KMS-11 (cell line): Measurements from ENCODE around the gene NCK2.

Experiments used
- H2AFZ ChIP-seq: fragments of 200-600 bp; sonication (generic); 2 replicates; pipeline ENCODE4 v1.6.1; 2016; ENCODE audit warnings: antibody characterized with exemption, mixed run types, low read depth
- H3K27ac ChIP-seq: fragments of 200-600 bp; sonication (generic); 2 replicates; pipeline ENCODE4 v1.6.1; 2016; ENCODE audit warnings: mild to moderate bottlenecking, mixed run types
- H3K27me3 ChIP-seq: fragments of 200-600 bp; sonication (generic); 2 replicates; pipeline ENCODE4 v1.6.1; 2017; ENCODE audit warnings: mild to moderate bottlenecking, low read depth, mixed run types, moderate library complexity; ENCODE audit not compliant: insufficient read depth
- H3K36me3 ChIP-seq: fragments of 200-600 bp; sonication (generic); 2 replicates; pipeline ENCODE4 v1.6.1; 2017; ENCODE audit warnings: mild to moderate bottlenecking, mixed run types; ENCODE audit not compliant: insufficient read depth
- H3K4me1 ChIP-seq: fragments of 200-600 bp; sonication (generic); 2 replicates; pipeline ENCODE4 v1.6.1; 2016; ENCODE audit warnings: mild to moderate bottlenecking, low read depth, mixed run types; ENCODE audit not compliant: poor library complexity, severe bottlenecking
- H3K4me2 ChIP-seq: fragments of 200-600 bp; sonication (generic); 2 replicates; pipeline ENCODE4 v1.7.0; 2016; ENCODE audit warnings: mild to moderate bottlenecking, mixed run types
- H3K4me3 ChIP-seq: fragments of 200-600 bp; sonication (generic); IDR thresholded peaks from 2 replicates; pipeline ENCODE4 v1.6.1; 2017; ENCODE audit warnings: low read depth, low read length, mixed read lengths; ENCODE audit not compliant: insufficient read depth
- H3K79me2 ChIP-seq: fragments of 200-600 bp; sonication (generic); 2 replicates; pipeline ENCODE4 v1.6.1; 2016; ENCODE audit warnings: low read depth, mixed run types; ENCODE audit not compliant: insufficient read depth
- H3K9ac ChIP-seq: fragments of 200-600 bp; sonication (generic); 2 replicates; pipeline ENCODE4 v1.6.1; 2016; ENCODE audit warnings: mild to moderate bottlenecking, mixed run types
- H4K20me1 ChIP-seq: fragments of 200-600 bp; sonication (generic); 2 replicates; pipeline ENCODE4 v1.6.1; 2016; ENCODE audit warnings: mild to moderate bottlenecking, mixed run types; ENCODE audit not compliant: insufficient read depth
- TF ChIP-seq, protein P1 (sequence below): fragments of 200-600 bp; sonication (generic); conservative IDR thresholded peaks from 2 replicates; pipeline ENCODE4 v1.6.1; 2017; ENCODE audit warnings: low read depth, mild to moderate bottlenecking, antibody characterized with exemption, low read length, moderate library complexity, mixed read lengths

Gene NCK2

DNA sequence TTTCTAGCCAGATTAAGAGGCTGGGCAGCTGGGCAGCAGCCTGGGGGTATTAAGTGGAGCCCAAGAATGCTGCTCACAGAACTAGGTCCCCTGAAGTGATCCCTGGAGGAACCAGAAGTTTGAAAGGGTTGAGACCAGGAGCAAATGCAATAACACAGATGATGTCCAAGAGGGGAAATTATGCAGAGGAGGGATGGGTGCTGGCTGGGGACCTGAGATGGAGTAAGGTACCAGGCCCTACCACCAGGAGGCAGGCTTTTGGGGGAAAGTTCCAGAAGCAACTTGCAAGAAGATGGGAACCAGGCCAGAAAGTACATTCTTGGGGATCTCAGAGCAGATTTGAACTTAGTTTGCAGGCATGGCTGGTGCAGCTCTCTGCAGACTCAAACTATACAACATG lies 175.1 kb downstream of the NCK2 start:
- no peak overlapping the region for H3K27ac ChIP-seq
- no peaks in the 10 kb centered on the region for H3K79me2 ChIP-seq
- H3K4me2 ChIP-seq = no peak overlapping the region
- H4K20me1 ChIP-seq = no peaks in the 10 kb centered on the region
- H3K9ac ChIP-seq = no peak overlapping the region
- TF ChIP-seq, protein P1, sequence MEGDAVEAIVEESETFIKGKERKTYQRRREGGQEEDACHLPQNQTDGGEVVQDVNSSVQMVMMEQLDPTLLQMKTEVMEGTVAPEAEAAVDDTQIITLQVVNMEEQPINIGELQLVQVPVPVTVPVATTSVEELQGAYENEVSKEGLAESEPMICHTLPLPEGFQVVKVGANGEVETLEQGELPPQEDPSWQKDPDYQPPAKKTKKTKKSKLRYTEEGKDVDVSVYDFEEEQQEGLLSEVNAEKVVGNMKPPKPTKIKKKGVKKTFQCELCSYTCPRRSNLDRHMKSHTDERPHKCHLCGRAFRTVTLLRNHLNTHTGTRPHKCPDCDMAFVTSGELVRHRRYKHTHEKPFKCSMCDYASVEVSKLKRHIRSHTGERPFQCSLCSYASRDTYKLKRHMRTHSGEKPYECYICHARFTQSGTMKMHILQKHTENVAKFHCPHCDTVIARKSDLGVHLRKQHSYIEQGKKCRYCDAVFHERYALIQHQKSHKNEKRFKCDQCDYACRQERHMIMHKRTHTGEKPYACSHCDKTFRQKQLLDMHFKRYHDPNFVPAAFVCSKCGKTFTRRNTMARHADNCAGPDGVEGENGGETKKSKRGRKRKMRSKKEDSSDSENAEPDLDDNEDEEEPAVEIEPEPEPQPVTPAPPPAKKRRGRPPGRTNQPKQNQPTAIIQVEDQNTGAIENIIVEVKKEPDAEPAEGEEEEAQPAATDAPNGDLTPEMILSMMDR = peak; percentile 48
- H3K4me3 ChIP-seq = no peak overlapping the region
- H3K36me3 ChIP-seq = no peaks in the 10 kb centered on the region
- no peak overlapping the region for H2AFZ ChIP-seq
- H3K4me1 ChIP-seq = no peaks in the 10 kb centered on the region
- no peaks in the 10 kb centered on the region for H3K27me3 ChIP-seq

DNA sequence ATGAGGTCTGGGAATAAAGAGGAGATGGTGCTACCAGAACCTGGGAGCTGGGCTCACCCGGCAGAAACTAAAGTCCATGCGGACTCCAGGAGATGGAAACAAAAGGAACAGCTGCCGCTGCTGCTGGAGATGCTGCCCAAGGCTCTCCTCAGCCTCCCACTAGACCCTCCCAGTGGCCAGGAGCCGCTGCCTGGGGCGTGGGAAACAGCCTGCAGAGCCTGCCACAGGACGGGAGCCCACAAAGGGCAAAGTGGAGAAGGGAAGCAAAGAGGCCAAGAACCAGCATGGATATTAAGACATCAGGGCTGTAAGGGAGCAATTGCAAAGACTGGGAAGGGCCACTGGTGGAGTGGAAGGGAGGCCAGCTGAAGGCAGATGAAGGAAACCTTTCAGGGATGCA lies 179.6 kb downstream of the NCK2 start:
- TF ChIP-seq, protein P1 = no peak
- Histone ChIP-seq H3K79me2 (no peaks in the 10 kb centered on the region), H4K20me1 (no peaks in the 10 kb centered on the region), H3K9ac (no peak overlapping the region), H3K27ac (no peak overlapping the region), H3K27me3 (no peaks in the 10 kb centered on the region), H3K4me2 (no peak overlapping the region), H3K4me1 (no peaks in the 10 kb centered on the region), H2AFZ (no peak overlapping the region), H3K36me3 (no peaks in the 10 kb centered on the region), H3K4me3 (no peak overlapping the region)

DNA sequence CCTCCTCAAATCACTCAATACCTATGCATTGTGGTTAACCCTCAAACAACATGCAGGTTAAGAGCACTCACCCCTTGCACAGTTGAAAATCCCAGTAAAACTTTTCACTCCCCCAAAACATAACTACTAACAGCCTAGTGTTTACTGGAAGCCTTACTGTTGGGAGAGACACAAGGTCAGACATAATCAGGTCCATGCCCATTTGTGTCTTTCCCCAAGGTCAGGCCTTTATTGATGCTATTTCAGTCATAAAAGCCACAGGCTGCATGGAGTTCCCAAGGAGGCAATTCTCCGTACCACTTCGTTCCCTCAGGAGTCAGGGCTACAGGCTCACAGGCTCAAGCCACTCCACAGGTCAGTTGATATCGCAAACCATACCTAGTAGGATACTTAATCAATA lies 180.2 kb downstream of the NCK2 start:
- H3K4me3 ChIP-seq = no peak overlapping the region
- no peaks in the 10 kb centered on the region for H3K79me2 ChIP-seq
- H3K27ac ChIP-seq = no peak overlapping the region
- no peaks in the 10 kb centered on the region for H4K20me1 ChIP-seq
- H3K4me2 ChIP-seq = no peak overlapping the region
- H3K36me3 ChIP-seq = no peaks in the 10 kb centered on the region
- H3K27me3 ChIP-seq = no peaks in the 10 kb centered on the region
- H3K4me1 ChIP-seq = no peaks in the 10 kb centered on the region
- no peak overlapping the region for H3K9ac ChIP-seq
- H2AFZ ChIP-seq = no peak overlapping the region
- TF ChIP-seq, protein P1 = no peak

DNA sequence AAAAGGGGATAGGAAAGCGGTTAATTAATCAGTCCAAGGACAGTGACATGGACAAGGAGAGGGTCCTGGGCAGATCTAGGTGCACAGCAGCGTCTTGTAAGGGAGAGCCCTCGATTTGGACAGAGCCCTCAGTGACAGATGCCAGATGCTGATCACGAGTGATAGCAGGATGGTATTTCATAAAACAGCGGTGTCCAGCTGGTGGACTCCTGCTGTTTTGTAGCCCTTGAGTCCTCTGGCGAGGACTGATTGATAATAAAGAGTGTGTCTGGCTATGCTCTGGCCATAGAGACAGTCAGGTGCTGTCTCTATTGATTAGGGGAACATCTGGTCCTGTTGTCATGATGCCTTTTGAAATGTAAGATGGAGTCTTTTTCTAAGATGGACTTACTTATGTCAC lies 180.7 kb downstream of the NCK2 start:
- H3K27ac ChIP-seq = no peak overlapping the region

More for the DNA sequence above, 180.7 kb downstream of the NCK2 start:
- TF ChIP-seq, protein P1 = no peak
- H4K20me1 ChIP-seq = no peaks in the 10 kb centered on the region
- H3K79me2 ChIP-seq = no peaks in the 10 kb centered on the region
- no peak overlapping the region for H3K4me2 ChIP-seq
- H2AFZ ChIP-seq = no peak overlapping the region
- H3K36me3 ChIP-seq = no peaks in the 10 kb centered on the region
- no peak overlapping the region for H3K9ac ChIP-seq
- no peak overlapping the region for H3K4me3 ChIP-seq
- no peaks in the 10 kb centered on the region for H3K4me1 ChIP-seq
- H3K27me3 ChIP-seq = no peaks in the 10 kb centered on the region
